Stomach (tissue), 9 donors: ENCODE measurements around the gene CLEC2D. TPM values are rescaled to one million over a fixed set of nuclear protein-coding genes. Genes with fewer than 3 reads are reported as not detected.

Experiments
- DNase-seq, 2 donors: peaks; one replicate each; pipeline versions ENCODE4 v3.0.0 to v3.0.0-alpha.2; 2013 to 2019
- H3K27ac ChIP-seq, 5 donors: fragments of 200-600 bp in 4 of 5; sonication (generic) in 4 of 5; one replicate each; pipeline ENCODE4 v1.5.1; 2013 to 2019; ENCODE audit warnings: mild to moderate bottlenecking in 1 of 5, moderate library complexity in 1 of 5
- H3K27me3 ChIP-seq, 3 donors: fragments of 200-600 bp; sonication (generic); one replicate each; pipeline ENCODE4 v1.5.1; 2017 to 2019; ENCODE audit warnings: mixed run types in 1 of 3
- H3K36me3 ChIP-seq, 4 donors: fragments of 200-600 bp; sonication (generic); 1 replicate in 3 of 4; 2 replicates in 1 of 4; pipeline ENCODE4 v1.5.1; 2016 to 2019
- H3K4me1 ChIP-seq, 4 donors: fragments of 200-600 bp; sonication (generic); one replicate each; pipeline ENCODE4 v1.5.1; 2016 to 2019
- H3K4me3 ChIP-seq, 4 donors: fragments of 200-600 bp; sonication (generic) in 3 of 4; one replicate each; pipeline ENCODE4 v1.5.1; 2016 to 2019; ENCODE audit warnings: mild to moderate bottlenecking in 1 of 4
- H3K9me3 ChIP-seq, 4 donors: fragments of 200-600 bp; sonication (generic); one replicate each; pipeline ENCODE4 v1.5.1; 2016 to 2019
- CTCF ChIP-seq, 7 experiments: fragments of 450-650 bp in 4 of 7; fragments of 200-600 bp in 3 of 7; sonication (generic) in 3 of 7; IDR thresholded peaks; one replicate each; pipeline ENCODE4 v1.5.1; 2016 to 2019; ENCODE audit warnings: antibody characterized with exemption in 7 of 7, control low read depth in 2 of 7, mild to moderate bottlenecking in 1 of 7
- EP300 ChIP-seq: sonication (generic); formaldehyde crosslinking; IDR thresholded peaks from one replicate; pipeline ENCODE4 v1.6.1; 2017; ENCODE audit warnings: antibody characterized with exemption
- POLR2A ChIP-seq, 4 donors: fragments of 450-650 bp; IDR thresholded peaks; one replicate each; pipeline ENCODE4 v1.6.1; 2016; ENCODE audit warnings: antibody characterized with exemption in 4 of 4, control low read depth in 2 of 4, mild to moderate bottlenecking in 1 of 4, moderate library complexity in 1 of 4
- POLR2AphosphoS5 ChIP-seq, 3 donors: sonication (generic); formaldehyde crosslinking; IDR thresholded peaks; one replicate each; pipeline ENCODE4 v1.6.1; 2016; ENCODE audit warnings: antibody characterized with exemption in 3 of 3
- WGBS, 5 donors: extraction: QIAGEN DNeasy Blood & Tissue Kit in 3 of 5; methylation state at CpG; one replicate each; pipeline versions ENCODE4 v1.1.5 to v1.1.7; 2013 to 2018; 5-methylcytosine and 5-hydroxymethylcytosine counted together
- intact Hi-C: fragments of 100-400 bp; cut with DNase I; formaldehyde crosslinking; loops from one replicate; pipeline ENCODE4 v1.15.1; 2023; ENCODE audit warnings: low total_unique reads
- polyA plus RNA-seq, 3 donors: library from polyadenylated mRNA; stranded (reverse); fragments of 200-250 nt; gene quantifications; one replicate each; pipeline ENCODE4 v1.2.3, GENCODE V29; 2013
- total RNA-seq, 5 donors: library from RNA; depleted of rRNA; stranded (reverse); fragments of >200 nt; gene quantifications; one replicate each; pipeline versions ENCODE4 v1.1.0 to v1.2.3, GENCODE V29; 2014 to 2016
- donor health status: healthy with polysubstance abuse.
- donor health status: Bipolar disorder and iron deficiency.
- donor health status: healthy.

The CLEC2D gene
- total and polyA plus RNA-seq, 8 donors, result 2.2 to 90.2 (median 21.1) TPM; not detected in 1

- no peaks in the 10 kb centered on the region for H3K27me3 ChIP-seq
- WGBS, 5 donors, result 92 to 94% (median 94%) methylated on average over 7 to 13 of the region's 13 CpGs
- H3K4me3 ChIP-seq, result no peak overlapping the region
- intact Hi-C loops, result no loop called here
- H3K27ac ChIP-seq, result no peak overlapping the region
- no peak for DNase-seq
- H3K9me3 ChIP-seq, result no peaks in the 10 kb centered on the region
- H3K4me1 ChIP-seq, result peaks cover 0 to 12% (median 0%) of the 10 kb centered on the region in 4 donors
- TF ChIP-seq POLR2A (IDR thresholded peaks at IDR 0.05) (no peak), CTCF (IDR thresholded peaks at IDR 0.05) (no peak), POLR2AphosphoS5 (IDR thresholded peaks at IDR 0.05) (no peak), EP300 (no peak)
- no peaks in the 10 kb centered on the region for H3K36me3 ChIP-seq
Measured at GRCh38 chr12:9632766-9633165, 36.7 kb upstream of the CLEC2D start.

- Histone ChIP-seq H3K27me3 (no peaks in the 10 kb centered on the region), H3K4me1 (peaks cover 0 to 12% (median 0%) of the 10 kb centered on the region in 4 donors), H3K9me3 (no peaks in the 10 kb centered on the region), H3K27ac (no peak overlapping the region), H3K4me3 (no peak overlapping the region), H3K36me3 (no peaks in the 10 kb centered on the region)
- TF ChIP-seq CTCF (IDR thresholded peaks at IDR 0.05), result peak in 5 of 7 experiments; percentile 4 to 66 (median 59)
- TF ChIP-seq EP300, result no peak
- peak; percentile 69 to 78 for DNase-seq
- intact Hi-C loops, result no loop called here
- WGBS, 5 donors, result 22 to 29% (median 24%) methylated on average over 2 of the region's 2 CpGs
Measured at GRCh38 chr12:9634177-9634803, 35.2 kb upstream of the CLEC2D start.

- peaks cover 0 to 12% (median 0%) of the 10 kb centered on the region in 4 donors for H3K4me1 ChIP-seq
- WGBS, 5 donors, result 36 to 63% (median 44%) methylated on average over 2 of the region's 2 CpGs
- H3K27ac ChIP-seq, result no peak overlapping the region
- TF ChIP-seq POLR2A (IDR thresholded peaks at IDR 0.05), result no peak
- no peak for TF ChIP-seq EP300
- no peak for TF ChIP-seq CTCF (IDR thresholded peaks at IDR 0.05)
- TF ChIP-seq POLR2AphosphoS5 (IDR thresholded peaks at IDR 0.05), result no peak
- no peaks in the 10 kb centered on the region for H3K9me3 ChIP-seq
- intact Hi-C loops, result loop anchor here (5.0 kb wide), 1 partner anchor 72 kb away; no protein-coding TSS in a partner anchor
- H3K36me3 ChIP-seq, result no peaks in the 10 kb centered on the region
- no peak for DNase-seq
- no peaks in the 10 kb centered on the region for H3K27me3 ChIP-seq
- no peak overlapping the region for H3K4me3 ChIP-seq
Measured at GRCh38 chr12:9634969-9635754, 34.4 kb upstream of the CLEC2D start.

GRCh38 chr12:9636150-9636850 lies 33.2 kb upstream of the CLEC2D start:
- intact Hi-C loops, result loop anchor here (5.0 kb wide), 1 partner anchor 71 kb away; no protein-coding TSS in a partner anchor
- H3K27ac ChIP-seq, result no peak overlapping the region
- WGBS, 5 donors, result 75 to 89% (median 82%) methylated on average over 4 of the region's 4 CpGs

More at GRCh38 chr12:9636150-9636850, 33.2 kb upstream of the CLEC2D start:
- Histone ChIP-seq H3K9me3 (no peaks in the 10 kb centered on the region), H3K4me1 (peaks cover 0 to 12% (median 0%) of the 10 kb centered on the region in 4 donors), H3K4me3 (no peak overlapping the region), H3K27me3 (no peaks in the 10 kb centered on the region), H3K36me3 (no peaks in the 10 kb centered on the region)
- TF ChIP-seq POLR2A (IDR thresholded peaks at IDR 0.05), result no peak
- TF ChIP-seq POLR2AphosphoS5 (IDR thresholded peaks at IDR 0.05), result no peak
- TF ChIP-seq EP300, result no peak
- TF ChIP-seq CTCF (IDR thresholded peaks at IDR 0.05), result no peak
- no peak for DNase-seq
